Motor neuron (in vitro differentiated cells): Measurements from ENCODE around the gene ERC1. TPM values are rescaled to one million over a fixed set of nuclear protein-coding genes. Genes with fewer than 3 reads are reported as not detected.

Experiments used
- ATAC-seq, 8 experiments: fragments of 200-7000 bp; cut with Tn5 transposase; replicated peaks in 6 of 8; 2 replicates each; pipeline ENCODE4 v1.8.0; 2021; ENCODE audit warnings: mild to moderate bottlenecking in 8 of 8, moderate library complexity in 8 of 8
- H3K27ac ChIP-seq, 2 donors: fragments of 250-450 bp; sonication (Bioruptor Pico); 2 replicates each; pipeline ENCODE4 v1.9.0; 2021; ENCODE audit warnings: antibody characterized with exemption in 2 of 2, mild to moderate bottlenecking in 2 of 2, moderate library complexity in 1 of 2
- H3K4me1 ChIP-seq, 2 donors: fragments of 250-450 bp; sonication (Bioruptor Pico); replicated peaks in 1 of 2; 2 replicates each; pipeline ENCODE4 v1.6.1; 2021; ENCODE audit warnings: antibody characterized with exemption in 2 of 2, mild to moderate bottlenecking in 2 of 2, moderate library complexity in 1 of 2
- H3K4me3 ChIP-seq, 5 donors: fragments of 250-450 bp; sonication (Bioruptor Pico); 2 replicates each; pipeline ENCODE4 v1.9.0; 2021; ENCODE audit warnings: antibody characterized with exemption in 5 of 5, mild to moderate bottlenecking in 5 of 5, moderate library complexity in 4 of 5
- WGBS, 10 experiments: fragments of 450-650 bp; shearing (Covaris generic); methylation state at CpG; one replicate each; pipeline ENCODE4 v1.0.0; 2022; 5-methylcytosine and 5-hydroxymethylcytosine counted together
- in situ Hi-C, 9 experiments: fragments of 400-800 bp; cut with MboI; loops; one replicate each; pipeline ENCODE4 v1.15.0; 2021; ENCODE audit warnings: low sequenced_read_pairs in 9 of 9, low pct_unique_long_range_greater_than_20kb in 2 of 9; ENCODE audit not compliant: unreplicated experiment in 9 of 9
- total RNA-seq, 8 experiments: library from RNA; unstranded; fragments of 300-600 nt; gene quantifications; 2 replicates each; pipeline versions ENCODE4 v1.2.3 to v1.2.4, GENCODE V29; 2022

The ERC1 gene
- total RNA-seq, 8 experiments from 2014 or later, result 15.1 to 53.8 (median 34.6) TPM

DNA sequence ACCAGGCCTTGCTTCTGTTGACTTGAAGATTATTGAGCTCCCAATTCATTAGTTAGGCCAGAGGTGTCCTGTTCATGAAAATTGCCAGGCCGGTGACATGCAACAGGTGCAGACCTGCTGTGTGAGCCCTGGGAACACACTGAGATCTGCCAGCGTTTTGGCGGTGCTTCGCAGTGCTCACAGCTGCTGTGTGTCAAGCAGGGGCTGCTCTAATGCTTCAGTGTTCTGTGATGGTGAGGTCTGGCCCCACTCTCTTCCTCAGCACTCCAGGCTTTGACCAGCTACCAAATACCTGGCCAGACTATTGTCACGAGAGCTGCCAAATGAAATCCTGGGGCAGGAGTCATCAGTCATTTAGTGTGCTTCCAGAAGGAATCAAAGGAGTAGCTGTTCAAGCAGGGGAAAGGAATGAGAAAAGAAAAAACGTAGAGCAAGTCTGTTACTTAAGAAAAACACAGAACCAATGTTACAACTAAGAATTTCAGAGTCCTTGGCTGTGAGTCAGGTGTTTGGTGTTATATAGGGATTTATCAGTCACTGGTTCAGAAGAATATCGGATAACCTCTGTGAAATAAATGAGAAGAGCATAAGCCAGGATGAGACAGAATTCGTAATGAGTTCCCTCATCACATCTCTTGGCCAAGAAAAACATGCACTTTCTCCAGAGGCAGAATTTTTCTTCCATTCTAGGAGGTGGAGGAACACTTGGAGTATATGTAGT lies 452.6 kb downstream of the ERC1 start:
- 28 to 96% (median 63%) methylated on average over 2 to 7 of the region's 8 CpGs; no CpG with 5 or more reads in 1 of the 10 experiments for WGBS, 10 experiments
- H3K27ac ChIP-seq, result no peak overlapping the region
- ATAC-seq, result no peak
- H3K4me1 ChIP-seq, result peaks cover 7 to 9% of the 10 kb centered on the region in 2 donors
- H3K4me3 ChIP-seq, result no peak overlapping the region
- in situ Hi-C loops, result no loop called here

DNA sequence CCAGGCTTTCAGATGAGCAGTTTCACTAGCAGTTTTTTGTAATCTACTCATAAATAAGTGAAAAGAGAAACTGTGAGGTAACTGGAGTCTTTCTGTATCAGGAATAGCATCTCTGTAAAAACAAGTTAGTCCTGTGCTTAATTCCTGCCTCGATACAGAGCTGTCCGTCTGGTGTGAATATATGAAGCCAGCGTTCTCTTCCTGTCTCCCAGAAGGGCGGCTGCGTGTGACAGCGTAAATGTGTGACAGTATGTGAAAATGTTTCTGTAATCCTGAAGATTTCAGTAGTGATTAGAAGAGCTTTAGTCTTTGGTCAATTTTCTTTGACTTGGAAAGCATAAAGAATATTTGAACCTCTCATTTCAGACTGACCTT lies 453.1 kb downstream of the ERC1 start:
- no peak for ATAC-seq
- in situ Hi-C loops, result no loop called here
- 53 to 100% (median 95%) methylated on average over 3 to 6 of the region's 6 CpGs; no CpG with 5 or more reads in 3 of the 10 experiments for WGBS, 10 experiments
- no peak overlapping the region for H3K27ac ChIP-seq
- no peak overlapping the region for H3K4me3 ChIP-seq
- peaks cover 7 to 9% of the 10 kb centered on the region in 2 donors for H3K4me1 ChIP-seq

DNA sequence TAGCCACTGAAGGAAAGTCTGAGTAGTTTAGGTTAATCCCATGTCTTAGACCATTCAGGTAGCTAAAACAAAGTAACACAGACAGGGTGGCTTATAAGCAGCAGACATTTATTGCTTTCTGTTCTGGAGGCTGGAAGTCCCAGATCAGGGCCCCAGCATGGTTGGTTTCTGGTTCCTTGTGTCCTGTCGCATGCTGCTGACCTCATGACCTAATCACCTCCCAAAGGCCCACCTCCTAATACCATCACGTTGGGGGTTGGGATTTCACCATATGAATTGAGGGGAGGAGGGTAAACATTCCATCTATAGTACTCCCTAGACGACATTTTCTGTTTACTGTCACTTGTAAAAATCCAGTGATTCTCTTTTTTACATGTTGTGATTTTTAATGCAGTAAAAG lies 454.8 kb downstream of the ERC1 start:
- in situ Hi-C loops, result no loop called here
- peak overlapping the region in 1 of 2 donors; percentile 16 for H3K27ac ChIP-seq
- 0 to 100% (median 26%) methylated on average over 1 to 3 of the region's 3 CpGs; no CpG with 5 or more reads in 2 of the 10 experiments for WGBS, 10 experiments
- H3K4me1 ChIP-seq, result peaks cover 7 to 9% of the 10 kb centered on the region in 2 donors
- no peak overlapping the region for H3K4me3 ChIP-seq
- ATAC-seq, result no peak

DNA sequence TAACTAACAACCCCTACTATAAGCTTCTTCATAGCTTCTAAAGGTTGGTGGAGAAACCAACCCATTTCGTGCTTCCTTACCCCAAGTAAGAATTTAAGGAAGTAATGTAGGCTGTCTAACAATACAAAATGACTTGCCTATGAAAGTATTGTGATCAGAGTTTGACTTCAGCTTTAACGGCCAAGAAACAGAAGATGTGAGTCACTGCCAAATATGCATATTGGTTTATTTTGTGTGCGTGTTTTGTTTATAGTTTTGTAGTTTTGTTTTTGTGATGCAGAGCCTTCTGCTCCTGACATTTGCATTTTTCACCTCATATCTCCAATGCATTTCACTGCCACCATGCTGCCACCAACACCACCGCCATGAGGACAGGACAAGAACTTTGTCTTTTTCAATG lies 457.3 kb downstream of the ERC1 start:
- 44 to 97% (median 73%) methylated on average over 1 to 4 of the region's 4 CpGs; no CpG with 5 or more reads in 4 of the 10 experiments for WGBS, 10 experiments
- in situ Hi-C loops, result no loop called here
- peak in 2 of 8 experiments; percentile 29 to 42 for ATAC-seq
- Histone ChIP-seq H3K4me3 (no peak overlapping the region), H3K4me1 (peaks cover 12 to 15% of the 10 kb centered on the region in 2 donors), H3K27ac (no peak overlapping the region)

DNA sequence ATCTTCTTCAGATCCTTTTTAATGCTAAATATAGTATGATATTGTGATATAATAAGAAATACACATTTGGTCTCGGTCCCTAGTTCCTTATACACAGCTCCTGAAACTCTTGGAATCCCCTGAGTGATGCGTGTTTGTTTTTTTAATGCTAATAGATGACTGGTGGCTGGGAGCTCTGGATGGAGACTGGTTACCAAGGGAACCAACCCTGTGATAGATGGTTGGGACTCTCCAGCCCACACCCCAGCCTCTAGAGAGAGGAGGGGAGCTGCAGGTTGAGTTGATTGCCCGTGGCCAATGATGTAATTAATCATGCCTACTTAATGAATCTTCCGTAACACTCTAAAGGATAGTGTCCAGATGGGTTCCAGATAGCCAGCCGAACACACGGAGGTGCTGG lies 462.8 kb downstream of the ERC1 start:
- 7 to 100% (median 32%) methylated on average over 1 to 6 of the region's 6 CpGs for WGBS, 10 experiments
- no peak overlapping the region for H3K27ac ChIP-seq
- H3K4me3 ChIP-seq, result no peak overlapping the region
- peaks cover 15 to 16% of the 10 kb centered on the region in 2 donors for H3K4me1 ChIP-seq
- peak in 5 of 8 experiments; percentile 100 for ATAC-seq
- in situ Hi-C loops, result no loop called here

DNA sequence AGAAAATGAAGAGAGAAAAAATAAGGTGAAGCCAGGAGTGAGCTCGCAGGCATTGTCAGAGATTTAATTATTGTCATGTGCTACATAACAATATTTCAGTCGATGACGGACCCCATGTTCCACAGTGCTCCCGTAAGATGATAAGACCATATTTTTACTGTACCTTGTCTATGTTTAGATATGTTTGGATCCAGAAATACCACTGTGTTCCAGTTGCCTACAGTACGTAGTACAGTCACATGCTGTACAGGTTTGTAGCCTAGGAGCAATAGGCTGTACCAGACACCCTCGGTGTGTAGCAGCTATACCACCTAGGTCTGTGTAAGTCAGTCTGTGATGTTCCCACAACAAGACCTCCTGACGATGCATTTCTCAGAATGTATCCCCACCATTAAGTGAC lies 465.9 kb downstream of the ERC1 start:
- in situ Hi-C loops, result no loop called here
- Histone ChIP-seq H3K4me3 (no peak overlapping the region), H3K27ac (no peak overlapping the region), H3K4me1 (peaks cover 15 to 16% of the 10 kb centered on the region in 2 donors)
- no peak for ATAC-seq
- 86 to 100% (median 100%) methylated on average over 1 to 7 of the region's 7 CpGs; no CpG with 5 or more reads in 1 of the 10 experiments for WGBS, 10 experiments

DNA sequence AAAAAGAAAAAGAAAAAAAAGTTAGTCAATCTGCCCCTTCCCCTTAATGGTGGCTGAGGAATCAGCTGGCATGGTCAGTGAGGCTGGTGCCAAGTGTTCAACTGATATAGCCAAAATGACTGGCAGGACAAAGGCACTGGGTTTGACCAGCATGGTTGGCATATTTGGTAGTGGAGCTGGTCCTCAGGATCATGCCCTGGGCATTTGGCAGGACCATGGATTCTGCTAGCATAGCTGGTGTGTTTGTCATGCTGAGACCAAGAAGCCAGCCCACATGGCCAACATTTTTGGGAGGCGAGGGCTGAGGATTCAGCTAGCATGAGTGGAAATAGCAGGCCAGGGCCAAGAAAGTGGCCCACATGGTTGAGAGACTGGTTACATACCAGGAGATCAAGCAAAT lies 466.9 kb downstream of the ERC1 start:
- 80 to 100% (median 83%) methylated on average over 1 of the region's 1 CpG; no CpG with 5 or more reads in 7 of the 10 experiments for WGBS, 10 experiments
- in situ Hi-C loops, result no loop called here

DNA sequence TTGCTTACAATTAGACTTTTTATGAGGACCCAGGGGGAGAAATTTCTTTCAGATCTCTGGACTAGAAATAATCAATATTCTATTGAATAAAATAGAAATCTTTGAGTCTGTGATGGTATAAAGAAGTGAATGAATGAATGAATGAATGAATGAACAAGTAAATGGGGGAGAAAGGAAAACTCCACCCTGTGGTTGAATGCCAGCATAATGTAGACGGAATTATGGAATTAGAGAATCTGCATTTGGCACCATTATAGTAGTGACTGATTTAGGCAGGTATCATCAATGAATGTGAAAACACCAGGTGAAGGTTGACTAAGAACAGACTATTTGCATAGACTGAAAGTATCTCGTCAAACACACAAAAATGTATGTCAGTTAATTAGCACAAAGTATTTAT lies 468.3 kb downstream of the ERC1 start:
- no peak overlapping the region for H3K4me3 ChIP-seq
- no peak overlapping the region for H3K27ac ChIP-seq
- ATAC-seq, result no peak
- 34 to 100% (median 86%) methylated on average over 1 to 2 of the region's 2 CpGs; no CpG with 5 or more reads in 1 of the 10 experiments for WGBS, 10 experiments
- peaks cover 4 to 11% of the 10 kb centered on the region in 2 donors for H3K4me1 ChIP-seq
- in situ Hi-C loops, result no loop called here

More for the DNA sequence above, 466.9 kb downstream of the ERC1 start:
- Histone ChIP-seq H3K4me1 (peaks cover 15% of the 10 kb centered on the region in 2 donors), H3K27ac (no peak overlapping the region), H3K4me3 (no peak overlapping the region)
- no peak for ATAC-seq

DNA sequence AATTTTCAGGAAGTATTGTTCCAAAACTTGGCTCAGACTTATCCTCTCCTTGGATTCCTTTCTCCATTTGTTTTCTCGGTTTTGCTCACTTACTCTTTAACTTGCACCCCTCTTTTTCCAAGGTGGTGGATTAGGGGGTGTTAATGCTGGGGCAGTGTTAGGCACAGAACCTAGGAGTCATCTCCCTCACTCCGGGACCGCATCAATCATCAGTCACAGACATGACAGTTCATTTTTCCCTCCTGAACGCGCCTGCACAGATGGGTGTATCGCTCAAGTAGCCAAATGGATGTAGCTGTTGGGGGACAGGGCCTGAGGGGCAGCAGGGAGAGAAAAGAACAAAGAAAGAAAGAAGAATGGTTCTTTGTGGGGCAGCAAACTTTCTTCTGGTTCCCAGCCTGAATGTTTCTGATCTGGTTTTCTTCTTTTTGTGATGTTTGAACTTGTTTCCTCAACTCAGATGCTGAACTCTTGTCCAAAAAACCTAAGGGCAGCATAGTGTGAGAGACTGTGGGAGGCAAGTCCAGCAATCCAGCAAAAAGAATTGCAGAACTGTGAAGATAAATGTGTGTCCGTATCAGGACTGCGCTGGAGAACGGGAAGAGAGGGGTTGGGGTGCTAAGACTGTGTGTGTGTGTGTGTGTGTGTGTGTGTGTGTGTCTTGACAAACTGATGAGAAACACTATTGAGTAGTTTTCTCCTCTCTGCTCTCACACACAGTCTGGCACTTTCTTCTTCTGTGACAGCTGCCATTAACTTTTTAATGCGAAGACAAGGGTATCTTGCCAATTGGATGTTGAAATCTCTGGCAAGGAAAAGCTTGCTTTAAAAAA lies 472.3 kb downstream of the ERC1 start:
- Histone ChIP-seq H3K4me1 (peaks cover 27 to 36% of the 10 kb centered on the region in 2 donors), H3K27ac (no peak overlapping the region), H3K4me3 (no peak overlapping the region)
- WGBS, 10 experiments, result 39 to 86% (median 73%) methylated on average over 1 to 9 of the region's 10 CpGs
- in situ Hi-C loops, result no loop called here
- no peak for ATAC-seq

DNA sequence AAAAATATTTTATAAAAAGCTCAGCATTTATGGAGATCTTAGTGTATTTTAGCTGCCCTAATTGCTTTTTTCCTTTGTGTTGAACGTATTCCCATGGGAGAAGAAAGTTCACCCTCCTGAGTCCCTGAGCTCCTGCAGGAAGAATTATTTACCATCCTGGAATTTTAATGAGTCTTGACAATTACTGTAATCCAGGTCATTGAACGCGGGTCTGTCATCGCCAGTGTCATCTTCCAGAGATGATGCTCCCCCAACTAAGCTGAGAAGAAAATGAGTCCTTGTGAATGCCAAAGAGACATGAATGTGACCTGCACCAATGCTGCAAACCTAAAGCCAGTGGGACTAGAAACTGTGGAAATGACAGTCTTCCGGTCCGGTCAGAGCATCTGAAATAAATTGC lies 473.9 kb downstream of the ERC1 start:
- 20 to 100% (median 86%) methylated on average over 1 to 6 of the region's 6 CpGs; no CpG with 5 or more reads in 1 of the 10 experiments for WGBS, 10 experiments
- in situ Hi-C loops, result no loop called here
- ATAC-seq, result no peak

DNA sequence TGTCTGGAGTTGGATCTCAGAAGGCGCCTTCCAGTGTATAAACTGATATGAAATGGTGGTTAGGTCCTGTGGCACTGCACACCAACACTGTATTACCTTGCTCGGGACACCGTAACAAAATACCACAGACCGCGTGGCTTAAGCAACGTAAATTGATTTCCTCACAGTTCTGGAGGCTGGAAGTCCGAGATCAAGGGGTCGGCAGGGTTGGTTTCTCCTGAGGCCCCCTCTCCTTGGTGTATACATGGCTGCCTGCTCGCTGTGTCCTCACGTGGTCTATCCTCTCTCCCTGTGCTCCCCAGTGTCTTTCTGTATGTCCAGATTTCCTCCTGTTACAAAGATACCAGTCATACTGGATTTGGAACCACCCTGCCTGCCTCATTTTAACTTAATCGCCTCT lies 475.0 kb downstream of the ERC1 start:
- no peak overlapping the region for H3K27ac ChIP-seq
- in situ Hi-C loops, result no loop called here
- no peak for ATAC-seq
- WGBS, 10 experiments, result 60 to 100% (median 100%) methylated on average over 1 to 10 of the region's 11 CpGs; no CpG with 5 or more reads in 1 of the 10 experiments
- H3K4me1 ChIP-seq, result peaks cover 31 to 36% of the 10 kb centered on the region in 2 donors
- H3K4me3 ChIP-seq, result no peak overlapping the region

More for the DNA sequence above, 473.9 kb downstream of the ERC1 start:
- H3K4me3 ChIP-seq, result no peak overlapping the region
- no peak overlapping the region for H3K27ac ChIP-seq
- H3K4me1 ChIP-seq, result peaks cover 27 to 36% of the 10 kb centered on the region in 2 donors

DNA sequence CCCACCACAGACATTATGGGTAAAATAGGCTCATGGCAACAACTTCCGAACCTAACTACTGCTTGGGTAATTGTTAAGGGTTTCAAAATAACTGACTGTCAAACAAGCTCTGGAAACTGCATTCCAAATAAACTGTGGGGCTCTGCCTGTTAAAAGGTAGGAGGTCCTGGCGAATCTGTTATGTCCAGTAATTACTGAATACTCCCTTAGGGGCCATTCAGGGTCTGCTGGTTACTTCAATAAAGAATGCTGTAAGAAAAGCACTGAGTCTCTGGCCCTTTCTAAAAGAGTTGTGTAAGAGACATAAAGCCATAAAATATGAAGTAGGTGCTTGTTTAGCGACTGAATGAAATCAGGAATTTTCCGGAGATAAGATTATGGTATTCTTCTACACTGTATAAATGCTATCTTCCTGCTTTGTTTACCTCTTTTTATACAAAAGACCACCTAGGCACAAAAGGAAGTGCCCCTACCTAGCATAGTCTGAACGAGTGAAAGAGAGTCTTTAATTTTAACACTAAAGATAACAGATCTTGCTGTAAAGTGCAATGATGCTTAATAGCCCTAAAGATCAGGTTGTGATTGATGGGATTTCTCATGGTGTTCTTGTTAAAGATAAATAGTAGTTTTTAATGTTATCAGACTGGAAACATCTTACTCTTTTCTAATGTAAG lies 475.6 kb downstream of the ERC1 start:
- Histone ChIP-seq H3K27ac (no peak overlapping the region), H3K4me3 (no peak overlapping the region), H3K4me1 (peaks cover 31 to 36% of the 10 kb centered on the region in 2 donors)
- in situ Hi-C loops, result no loop called here
- WGBS, 10 experiments, result 20 to 100% (median 81%) methylated on average over 1 to 5 of the region's 5 CpGs; no CpG with 5 or more reads in 1 of the 10 experiments
- ATAC-seq, result no peak

DNA sequence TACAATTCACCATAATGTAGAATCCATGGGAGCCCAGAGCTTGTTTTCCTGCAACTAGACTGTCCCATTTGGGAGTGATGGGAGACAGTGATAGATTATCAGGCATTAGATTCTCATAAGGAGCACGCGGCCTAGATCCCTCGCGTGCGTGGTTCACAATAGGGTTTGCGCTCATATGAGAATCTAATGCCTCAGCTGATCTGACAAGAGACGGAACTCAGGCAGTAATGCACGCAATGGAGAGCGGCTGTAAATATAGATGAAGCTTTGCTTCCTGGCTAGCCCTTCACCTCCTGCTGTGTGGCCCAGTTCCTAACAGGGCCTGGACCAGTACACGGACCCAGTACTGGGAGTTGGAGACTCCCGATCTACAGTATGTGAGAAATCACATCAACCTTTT lies 476.7 kb downstream of the ERC1 start:
- Histone ChIP-seq H3K27ac (peak overlapping the region in 1 of 2 donors; percentile 11), H3K4me3 (no peak overlapping the region), H3K4me1 (peaks cover 31 to 36% of the 10 kb centered on the region in 2 donors)
- 57 to 100% (median 97%) methylated on average over 3 to 10 of the region's 11 CpGs; no CpG with 5 or more reads in 2 of the 10 experiments for WGBS, 10 experiments
- peak in 5 of 8 experiments; percentile 39 to 79 (median 63) for ATAC-seq
- in situ Hi-C loops, result no loop called here
